IMR-90 (cell line): ENCODE measurements around the gene STARD3. TPM values are rescaled to one million over a fixed set of nuclear protein-coding genes. Genes with fewer than 3 reads are reported as not detected.
A peak's percentile ranks its signal among the peaks of the same experiment; 100 is the strongest.

Source experiments
- ATAC-seq: fragments of 200-7000 bp; cut with Tn5 transposase; 2 replicates; pipeline ENCODE4 v1.9.1; 2020; ENCODE audit warnings: low read depth, mild to moderate bottlenecking, moderate library complexity
- BruUV-seq: library from RNA; stranded (reverse); fragments of 400-500 nt; replicated peaks from 2 replicates; lab custom pipeline; 2021; lab: Mats Ljungman, UMichigan
- CTCF ChIA-PET: fragments of 300-600 bp; formaldehyde crosslinking; extraction: SDS; loops from one replicate; lab custom pipeline; 2021; ENCODE audit warnings: antibody characterized with exemption; lab: Yijun Ruan, JAX
- POLR2A ChIA-PET: fragments of 300-600 bp; sonication (Branson Sonifier 250); formaldehyde crosslinking; loops from one replicate; lab custom pipeline; 2022; ENCODE audit warnings: antibody characterized with exemption; ENCODE audit not compliant: unreplicated experiment; lab: Charles Lee
- DNase-seq: peaks from one replicate; pipeline ENCODE4 v3.0.0; 2013
- H2AFZ ChIP-seq: replicated peaks from 2 replicates; pipeline ENCODE3; 2013; ENCODE audit warnings: low read length, mild to moderate bottlenecking; ENCODE audit not compliant: poor library complexity
- H2AK5ac ChIP-seq: 2 replicates; pipeline ENCODE4 v1.6.1; 2013; ENCODE audit warnings: low read depth, low read length, inconsistent platforms
- H2AK9ac ChIP-seq: replicated peaks from 2 replicates; pipeline ENCODE3; 2013; ENCODE audit warnings: mild to moderate bottlenecking, low read depth, low read length, moderate library complexity; ENCODE audit not compliant: poor library complexity
- H2BK120ac ChIP-seq: 2 replicates; pipeline ENCODE4 v1.6.1; 2013; ENCODE audit warnings: low read depth, low read length, inconsistent platforms
- H2BK15ac ChIP-seq: 3 replicates; pipeline ENCODE4 v1.6.1; 2013; ENCODE audit warnings: low read depth, low read length, inconsistent platforms
- H2BK20ac ChIP-seq: 2 replicates; pipeline ENCODE4 v1.6.1; 2013; ENCODE audit warnings: low read depth, mild to moderate bottlenecking, inconsistent platforms, low read length, moderate library complexity
- H2BK5ac ChIP-seq: 2 replicates; pipeline ENCODE4 v1.6.1; 2013; ENCODE audit warnings: mild to moderate bottlenecking, low read depth, low read length, inconsistent platforms; ENCODE audit not compliant: poor library complexity, severe bottlenecking
- H3K14ac ChIP-seq: replicated peaks from 2 replicates; pipeline ENCODE4 v1.6.1; 2013; ENCODE audit warnings: low read depth, low read length, inconsistent platforms
- H3K18ac ChIP-seq: 2 replicates; pipeline ENCODE4 v1.6.1; 2013; ENCODE audit warnings: low read depth, low read length, control low read depth
- H3K23ac ChIP-seq: 2 replicates; pipeline ENCODE4 v1.6.1; 2013; ENCODE audit warnings: low read depth, low read length, inconsistent platforms
- H3K27ac ChIP-seq: 2 replicates; pipeline ENCODE4 v1.5.1; 2013; ENCODE audit warnings: mild to moderate bottlenecking, control low read depth, low read length; ENCODE audit not compliant: insufficient read depth
- H3K27me3 ChIP-seq: 2 replicates; pipeline ENCODE4 v1.6.1; 2013; ENCODE audit warnings: low read length; ENCODE audit not compliant: control insufficient read depth, insufficient read depth
- H3K36me3 ChIP-seq: 2 replicates; pipeline ENCODE4 v1.6.1; 2013; ENCODE audit warnings: low read length, mixed read lengths; ENCODE audit not compliant: control insufficient read depth, insufficient read depth
- H3K4ac ChIP-seq: 2 replicates; pipeline ENCODE4 v1.6.1; 2013; ENCODE audit warnings: low read depth, low read length, inconsistent platforms
- H3K4me1 ChIP-seq: 2 replicates; pipeline ENCODE4 v1.6.1; 2013; ENCODE audit warnings: low read length, mixed read lengths; ENCODE audit not compliant: control insufficient read depth, insufficient read depth
- H3K4me2 ChIP-seq: 2 replicates; pipeline ENCODE4 v1.6.1; 2013; ENCODE audit warnings: low read depth, mild to moderate bottlenecking, control low read depth, low read length, moderate library complexity
- H3K4me3 ChIP-seq: 2 replicates; pipeline ENCODE4 v1.5.1; 2013; ENCODE audit warnings: low read depth, mild to moderate bottlenecking, control low read depth, low read length, moderate library complexity; ENCODE audit not compliant: insufficient read depth
- H3K56ac ChIP-seq: 2 replicates; pipeline ENCODE4 v1.6.1; 2013; ENCODE audit warnings: low read length, inconsistent platforms; ENCODE audit not compliant: insufficient read depth; ENCODE audit errors: extremely low read depth
- H3K79me1 ChIP-seq, 2 experiments: 2 replicates each; pipeline ENCODE4 v1.6.1; 2013; ENCODE audit warnings: low read length in 2 of 2, inconsistent platforms in 1 of 2, low read depth in 1 of 2
- H3K9ac ChIP-seq: 2 replicates; pipeline ENCODE4 v1.6.1; 2013; ENCODE audit warnings: low read depth, low read length, control low read depth
- H3K9me1 ChIP-seq: 2 replicates; pipeline ENCODE4 v1.6.1; 2013; ENCODE audit warnings: low read length, inconsistent platforms; ENCODE audit not compliant: insufficient read depth
- H3K9me3 ChIP-seq: 2 replicates; pipeline ENCODE4 v1.6.1; 2013; ENCODE audit warnings: low read length; ENCODE audit not compliant: control insufficient read depth, insufficient read depth
- H4K20me1 ChIP-seq: 2 replicates; pipeline ENCODE4 v1.6.1; 2013; ENCODE audit warnings: low read length, inconsistent platforms; ENCODE audit not compliant: insufficient read depth
- H4K5ac ChIP-seq: 2 replicates; pipeline ENCODE4 v1.6.1; 2013; ENCODE audit warnings: mild to moderate bottlenecking, low read depth, low read length, control low read depth
- H4K8ac ChIP-seq, 2 experiments: 2 replicates each; pipeline ENCODE4 v1.6.1; 2013; ENCODE audit warnings: low read depth in 2 of 2, low read length in 2 of 2, control low read depth in 1 of 2, inconsistent platforms in 1 of 2
- H4K91ac ChIP-seq: 2 replicates; pipeline ENCODE4 v1.6.1; 2013; ENCODE audit warnings: low read depth, low read length, inconsistent platforms; ENCODE audit not compliant: insufficient read depth
- NFE2L2 ChIP-seq: fragments of 150-350 bp; IDR thresholded peaks from 2 replicates; pipeline ENCODE4 v1.6.1; 2016; ENCODE audit warnings: low read depth, mild to moderate bottlenecking, low read length
- RFX5 ChIP-seq: IDR thresholded peaks from 2 replicates; pipeline ENCODE4 v1.8.0; 2012; ENCODE audit warnings: low read depth, mild to moderate bottlenecking, low read length, moderate library complexity
- SMC3 ChIP-seq: fragments of 150-350 bp; IDR thresholded peaks from 2 replicates; pipeline ENCODE4 v1.6.1; 2016; ENCODE audit warnings: low read depth, mild to moderate bottlenecking, antibody characterized with exemption, low read length, moderate library complexity
- WGBS, 2 experiments: methylation state at CpG; one replicate each; pipeline versions ENCODE4 v1.1.5 to v1.1.7; 2013; ENCODE audit warnings: missing lambda C conversion rate in 2 of 2; ENCODE audit not compliant: insufficient read length in 1 of 2; ENCODE audit errors: extremely low coverage in 2 of 2; 5-methylcytosine and 5-hydroxymethylcytosine counted together
- dilution Hi-C: fragments of 300-500 bp; cut with HindIII; formaldehyde crosslinking; loops from one replicate; pipeline ENCODE4 v1.14.3; 2018; ENCODE audit warnings: low sequenced_read_pairs; ENCODE audit not compliant: unreplicated experiment
- in situ Hi-C: fragments of 300-500 bp; cut with MboI; formaldehyde crosslinking; loops from 3 replicates; pipeline ENCODE4 v1.14.3; 2019; ENCODE audit warnings: low sequenced_read_pairs, inconsistent platforms, mixed read lengths
- intact Hi-C: fragments of 100-400 bp; cut with micrococcal nuclease; formaldehyde crosslinking; loops from 2 replicates; pipeline ENCODE4 v1.10.0; 2022
- polyA plus RNA-seq, 3 experiments: library from polyadenylated mRNA; depleted of rRNA; stranded (reverse); fragments of >200 nt; gene quantifications; 2 replicates each; pipeline ENCODE4 v1.2.3, GENCODE V29; 2012; ENCODE audit warnings: low replicate concordance in 1 of 3
- total RNA-seq: library from RNA; depleted of rRNA; stranded (reverse); fragments of >200 nt; gene quantifications from 2 replicates; pipeline ENCODE4 v1.2.3, GENCODE V29; 2012
- TF ChIP-seq, protein P1 (sequence below): conservative IDR thresholded peaks from 2 replicates; pipeline ENCODE4 v1.5.1; 2012; ENCODE audit warnings: mild to moderate bottlenecking, low read depth, low read length, improper control_type of control experiment

Gene STARD3
- total and polyA plus RNA-seq, 2 of the 4 experiments (the other 2 are of a cell fraction), result 8.1 to 50.4 TPM

DNA sequence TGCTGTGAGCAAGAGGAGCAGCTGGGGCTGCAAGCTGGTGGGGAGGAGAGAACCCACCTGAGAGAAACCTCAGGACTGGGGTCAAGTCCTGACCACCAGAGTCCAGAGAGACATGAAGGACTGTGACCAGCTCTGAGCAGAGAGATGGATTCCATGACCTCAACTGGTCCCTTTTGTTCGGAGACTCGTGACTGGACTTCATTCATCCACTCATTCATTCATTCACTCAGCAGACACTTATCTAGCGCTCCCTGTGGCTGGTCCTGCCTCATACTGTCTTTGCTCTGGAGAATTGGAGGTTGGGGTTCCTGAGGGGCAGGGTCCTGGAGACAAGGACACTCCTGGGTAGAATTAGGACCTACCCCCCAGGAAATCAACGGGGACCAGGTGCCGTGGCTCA, 67.0 kb downstream of the STARD3 start (continued):
- no peak for TF ChIP-seq RFX5
- TF ChIP-seq NFE2L2, result no peak

DNA sequence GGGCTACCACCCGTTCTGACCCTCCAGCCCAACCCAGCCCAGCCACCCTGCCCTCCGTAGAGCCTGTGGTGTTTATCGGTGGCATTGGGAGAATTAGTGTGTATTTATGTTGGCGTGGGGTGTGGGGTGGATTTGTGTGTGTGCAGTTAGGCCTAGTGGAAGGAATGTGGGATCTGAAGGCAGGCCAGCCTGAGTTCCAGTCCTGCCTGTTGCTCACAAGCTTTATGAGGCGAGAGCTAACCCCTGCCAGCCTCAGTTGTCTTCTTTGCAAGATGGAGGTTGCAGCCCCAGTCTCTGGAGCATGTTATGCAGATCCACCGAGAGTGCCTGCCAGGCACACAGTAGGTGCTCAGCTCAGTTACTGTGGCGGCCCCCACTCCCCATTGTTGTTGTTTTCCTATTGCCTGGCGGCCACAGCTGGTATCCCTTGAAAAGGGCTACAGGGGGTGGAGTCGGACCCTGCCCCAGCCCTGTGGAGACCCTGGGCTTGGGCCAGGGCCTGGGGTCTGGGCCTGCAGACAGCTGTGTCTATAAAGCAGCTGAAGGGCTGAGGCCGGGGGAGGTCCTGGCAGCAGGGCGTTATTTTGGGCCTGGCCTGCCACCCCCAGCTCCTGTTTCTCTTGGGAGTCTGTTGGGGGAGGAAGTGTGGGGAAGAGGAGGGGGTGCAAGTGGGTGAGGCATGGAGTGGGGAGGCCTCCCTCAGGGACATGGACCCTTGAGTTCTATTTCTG, 68.0 kb downstream of the STARD3 start:
- peak; percentile 50 for DNase-seq
- Histone ChIP-seq H3K36me3 (peaks cover 27% of the 10 kb centered on the region), H4K5ac (no peak overlapping the region), H3K27me3 (no peaks in the 10 kb centered on the region), H2BK5ac (no peak overlapping the region), H3K79me1 (peaks cover 0 to 68% of the 10 kb centered on the region in 2 experiments; a peak in 3 of 4 replicates), H2AK5ac (no peak overlapping the region), H2BK120ac (no peak overlapping the region), H3K56ac (no peak overlapping the region), H3K4me3 (no peak overlapping the region), H3K4me2 (no peak overlapping the region), H3K27ac (no peak overlapping the region), H3K18ac (no peak overlapping the region), H2BK15ac (no peak overlapping the region), H2AK9ac (no peak overlapping the region), H4K91ac (no peak overlapping the region), H3K9ac (no peak overlapping the region), H3K9me3 (no peaks in the 10 kb centered on the region), H2BK20ac (no peak overlapping the region), H4K8ac (no peak overlapping the region), H3K4ac (no peak overlapping the region), H3K23ac (no peak overlapping the region), H4K20me1 (peaks cover 55% of the 10 kb centered on the region), H2AFZ (no peak overlapping the region), H3K4me1 (peaks cover 19% of the 10 kb centered on the region), H3K9me1 (peaks cover 20% of the 10 kb centered on the region), H3K14ac (no peak overlapping the region)
- ChIA-PET POLR2A (no interaction called here), CTCF (interaction anchor here (0.6 to 1.1 kb wide), 2 partner anchors 17 to 76 kb away, joined by 3 to 5 read pairs; partner anchors contain the start of gene PGAP3)
- TF ChIP-seq, protein P1, sequence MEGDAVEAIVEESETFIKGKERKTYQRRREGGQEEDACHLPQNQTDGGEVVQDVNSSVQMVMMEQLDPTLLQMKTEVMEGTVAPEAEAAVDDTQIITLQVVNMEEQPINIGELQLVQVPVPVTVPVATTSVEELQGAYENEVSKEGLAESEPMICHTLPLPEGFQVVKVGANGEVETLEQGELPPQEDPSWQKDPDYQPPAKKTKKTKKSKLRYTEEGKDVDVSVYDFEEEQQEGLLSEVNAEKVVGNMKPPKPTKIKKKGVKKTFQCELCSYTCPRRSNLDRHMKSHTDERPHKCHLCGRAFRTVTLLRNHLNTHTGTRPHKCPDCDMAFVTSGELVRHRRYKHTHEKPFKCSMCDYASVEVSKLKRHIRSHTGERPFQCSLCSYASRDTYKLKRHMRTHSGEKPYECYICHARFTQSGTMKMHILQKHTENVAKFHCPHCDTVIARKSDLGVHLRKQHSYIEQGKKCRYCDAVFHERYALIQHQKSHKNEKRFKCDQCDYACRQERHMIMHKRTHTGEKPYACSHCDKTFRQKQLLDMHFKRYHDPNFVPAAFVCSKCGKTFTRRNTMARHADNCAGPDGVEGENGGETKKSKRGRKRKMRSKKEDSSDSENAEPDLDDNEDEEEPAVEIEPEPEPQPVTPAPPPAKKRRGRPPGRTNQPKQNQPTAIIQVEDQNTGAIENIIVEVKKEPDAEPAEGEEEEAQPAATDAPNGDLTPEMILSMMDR, result peak; percentile 58
- no peak for TF ChIP-seq SMC3
- intact Hi-C loops, result no loop called here
- 100% methylated on average over 1 of the region's 11 CpGs; no CpG with 5 or more reads in 1 of the 2 experiments for WGBS, 2 experiments
- peak; percentile 16; the same call in 1 of the 2 replicates for ATAC-seq
- in situ Hi-C loops, result no loop called here
- dilution Hi-C loops, result no loop called here
- BruUV-seq, result no TSS peak
